Trophoblast cell (in vitro differentiated cells and primary cell): ENCODE data around the gene NDUFAF5.

Experiments used
- DNase-seq, 2 donors: peaks; one replicate each; pipeline ENCODE4 v3.0.0-alpha.2; 2016
- H2AFZ ChIP-seq: 2 replicates; pipeline ENCODE4 v1.6.1; 2013; ENCODE audit warnings: low read length, moderate library complexity, mild to moderate bottlenecking; ENCODE audit not compliant: insufficient read depth, poor library complexity
- H2AK5ac ChIP-seq: 2 replicates; pipeline ENCODE4 v1.6.1; 2013; ENCODE audit warnings: mild to moderate bottlenecking, low read length
- H2BK120ac ChIP-seq: 2 replicates; pipeline ENCODE4 v1.6.1; 2013; ENCODE audit warnings: low read length, mild to moderate bottlenecking, moderate library complexity; ENCODE audit not compliant: insufficient read depth, poor library complexity
- H2BK12ac ChIP-seq: 2 replicates; pipeline ENCODE4 v1.6.1; 2013; ENCODE audit warnings: mild to moderate bottlenecking, low read length, moderate library complexity
- H2BK5ac ChIP-seq: 2 replicates; pipeline ENCODE4 v1.6.1; 2013; ENCODE audit warnings: low read length, low read depth, moderate library complexity, mild to moderate bottlenecking; ENCODE audit not compliant: poor library complexity
- H3K14ac ChIP-seq: 2 replicates; pipeline ENCODE4 v1.6.1; 2013; ENCODE audit warnings: mild to moderate bottlenecking, low read length
- H3K18ac ChIP-seq: 2 replicates; pipeline ENCODE4 v1.6.1; 2013; ENCODE audit warnings: mild to moderate bottlenecking, low read length
- H3K23ac ChIP-seq: 2 replicates; pipeline ENCODE4 v1.6.1; 2013; ENCODE audit warnings: low read length
- H3K27ac ChIP-seq: 2 replicates; pipeline ENCODE4 v1.5.1; 2013; ENCODE audit warnings: low read depth, mild to moderate bottlenecking, inconsistent platforms, low read length, moderate library complexity
- H3K27me3 ChIP-seq: 2 replicates; pipeline ENCODE4 v1.6.1; 2013; ENCODE audit warnings: inconsistent platforms, mild to moderate bottlenecking, low read length, moderate library complexity; ENCODE audit not compliant: insufficient read depth
- H3K36me3 ChIP-seq, 2 experiments: 1 replicate in 1 of 2; 2 replicates in 1 of 2; pipeline ENCODE4 v1.6.1; 2013; ENCODE audit warnings: low read length in 2 of 2, mild to moderate bottlenecking in 2 of 2, moderate library complexity in 1 of 2; ENCODE audit not compliant: insufficient read depth in 2 of 2, control insufficient read depth in 1 of 2
- H3K4ac ChIP-seq: 2 replicates; pipeline ENCODE4 v1.6.1; 2013; ENCODE audit warnings: low read depth, mild to moderate bottlenecking, low read length, moderate library complexity
- H3K4me1 ChIP-seq, 2 experiments: 1 replicate in 1 of 2; 2 replicates in 1 of 2; pipeline ENCODE4 v1.6.1; 2013; ENCODE audit warnings: low read length in 2 of 2, mild to moderate bottlenecking in 2 of 2, moderate library complexity in 1 of 2; ENCODE audit not compliant: insufficient read depth in 2 of 2, control insufficient read depth in 1 of 2
- H3K4me2 ChIP-seq: 2 replicates; pipeline ENCODE4 v1.6.1; 2013; ENCODE audit warnings: inconsistent platforms, mild to moderate bottlenecking, low read length, moderate library complexity
- H3K4me3 ChIP-seq: 2 replicates; pipeline ENCODE4 v1.5.1; 2013; ENCODE audit warnings: mild to moderate bottlenecking, low read depth, low read length, inconsistent platforms
- H3K79me1 ChIP-seq: one replicate; pipeline ENCODE4 v1.6.1; 2013; ENCODE audit warnings: low read length
- H3K79me2 ChIP-seq: 2 replicates; pipeline ENCODE4 v1.6.1; 2013; ENCODE audit warnings: low read length, mild to moderate bottlenecking; ENCODE audit not compliant: control insufficient read depth, insufficient read depth, poor library complexity
- H3K9ac ChIP-seq: 2 replicates; pipeline ENCODE4 v1.6.1; 2013; ENCODE audit warnings: mild to moderate bottlenecking, low read length
- H3K9me3 ChIP-seq: 2 replicates; pipeline ENCODE4 v1.6.1; 2013; ENCODE audit warnings: low read depth, mild to moderate bottlenecking, control low read depth, inconsistent platforms, low read length; ENCODE audit not compliant: insufficient read depth
- H4K12ac ChIP-seq: 2 replicates; pipeline ENCODE4 v1.6.1; 2013; ENCODE audit warnings: low read depth, mild to moderate bottlenecking, low read length, moderate library complexity
- H4K8ac ChIP-seq: 2 replicates; pipeline ENCODE4 v1.6.1; 2013; ENCODE audit warnings: low read depth, mild to moderate bottlenecking, low read length, moderate library complexity
- H4K91ac ChIP-seq: one replicate; pipeline ENCODE4 v1.6.1; 2013; ENCODE audit warnings: low read depth, mild to moderate bottlenecking, low read length, moderate library complexity
- WGBS: extraction: QIAGEN DNeasy Blood & Tissue Kit; methylation state at CpG from one replicate; pipeline ENCODE4 v1.1.7; 2013; ENCODE audit warnings: missing lambda C conversion rate; ENCODE audit not compliant: insufficient read length, insufficient coverage; ENCODE audit errors: extremely low coverage; 5-methylcytosine and 5-hydroxymethylcytosine counted together

Gene NDUFAF5

DNA sequence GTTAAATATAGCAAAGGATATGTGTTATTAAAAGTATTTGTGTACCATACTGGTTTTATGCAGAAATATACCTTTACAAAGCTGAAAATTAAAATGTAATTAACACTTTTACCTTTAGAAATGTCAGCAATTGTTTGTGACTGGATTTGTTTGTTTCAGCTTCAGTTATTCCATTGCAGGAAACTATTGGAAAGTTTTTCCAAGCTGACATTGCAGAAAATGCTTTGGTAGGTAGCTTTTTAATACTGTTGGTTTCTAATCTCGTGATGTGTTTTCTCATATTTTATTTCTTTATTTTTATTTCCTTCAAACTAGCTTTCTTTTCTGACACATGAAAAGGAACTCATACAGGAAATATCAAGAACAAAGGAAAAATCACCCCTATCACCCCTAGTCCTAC is 8.2 kb downstream of the NDUFAF5 start:
- H2AK5ac ChIP-seq: no peak overlapping the region
- H4K12ac ChIP-seq: no peak overlapping the region
- no peak overlapping the region for H3K23ac ChIP-seq
- no peaks in the 10 kb centered on the region for H3K79me2 ChIP-seq
- no peak overlapping the region for H3K4ac ChIP-seq
- no peak overlapping the region for H4K8ac ChIP-seq
- no peak overlapping the region for H2BK12ac ChIP-seq
- H3K18ac ChIP-seq: no peak overlapping the region
- H3K27me3 ChIP-seq: no peaks in the 10 kb centered on the region
- H2BK120ac ChIP-seq: no peak overlapping the region
- H3K4me2 ChIP-seq: no peak overlapping the region
- no peak overlapping the region for H3K14ac ChIP-seq
- H3K9me3 ChIP-seq: no peaks in the 10 kb centered on the region
- WGBS: no CpG with 5 or more reads among the region's 1 CpG
- no peak overlapping the region for H3K9ac ChIP-seq
- H4K91ac ChIP-seq: no peak overlapping the region
- no peak overlapping the region for H3K4me3 ChIP-seq
- no peaks in the 10 kb centered on the region for H3K79me1 ChIP-seq
- H2AFZ ChIP-seq: no peak overlapping the region
- no peak for DNase-seq
- H2BK5ac ChIP-seq: no peak overlapping the region
- H3K4me1 ChIP-seq: no peaks in the 10 kb centered on the region
- no peak overlapping the region for H3K27ac ChIP-seq
- H3K36me3 ChIP-seq: peaks cover 12 to 40% of the 10 kb centered on the region in 2 experiments

DNA sequence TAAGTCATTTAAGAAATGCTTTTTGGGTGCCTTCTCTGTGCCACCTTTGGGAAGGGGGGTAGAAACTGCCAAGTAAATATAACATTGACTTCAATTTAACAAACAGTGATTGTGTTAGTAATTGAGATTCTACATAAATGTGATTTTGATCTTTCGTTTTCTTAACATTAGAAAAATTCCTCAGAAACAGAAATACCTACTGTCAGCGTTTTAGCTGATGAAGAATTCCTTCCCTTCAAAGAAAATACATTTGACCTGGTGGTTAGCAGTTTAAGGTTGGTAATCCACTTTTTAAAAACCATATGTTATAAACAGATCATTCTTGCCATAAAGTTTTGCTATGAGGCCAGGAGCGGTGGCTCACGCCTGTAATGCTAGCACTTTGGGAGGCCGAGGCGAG is 9.8 kb downstream of the NDUFAF5 start:
- Histone ChIP-seq H3K9ac (no peak overlapping the region), H4K8ac (no peak overlapping the region), H3K36me3 (peaks cover 12 to 35% of the 10 kb centered on the region in 2 experiments), H2AK5ac (no peak overlapping the region), H2BK5ac (no peak overlapping the region), H3K4me1 (no peaks in the 10 kb centered on the region), H3K79me2 (no peaks in the 10 kb centered on the region), H2AFZ (no peak overlapping the region), H3K18ac (no peak overlapping the region), H4K12ac (no peak overlapping the region), H3K79me1 (no peaks in the 10 kb centered on the region), H3K9me3 (no peaks in the 10 kb centered on the region), H3K4me3 (no peak overlapping the region), H3K4ac (no peak overlapping the region), H2BK120ac (no peak overlapping the region), H3K4me2 (no peak overlapping the region), H3K27me3 (no peaks in the 10 kb centered on the region), H2BK12ac (no peak overlapping the region), H3K23ac (no peak overlapping the region), H3K14ac (no peak overlapping the region), H3K27ac (no peak overlapping the region), H4K91ac (no peak overlapping the region)
- WGBS: no CpG with 5 or more reads among the region's 6 CpGs
- DNase-seq: no peak

DNA sequence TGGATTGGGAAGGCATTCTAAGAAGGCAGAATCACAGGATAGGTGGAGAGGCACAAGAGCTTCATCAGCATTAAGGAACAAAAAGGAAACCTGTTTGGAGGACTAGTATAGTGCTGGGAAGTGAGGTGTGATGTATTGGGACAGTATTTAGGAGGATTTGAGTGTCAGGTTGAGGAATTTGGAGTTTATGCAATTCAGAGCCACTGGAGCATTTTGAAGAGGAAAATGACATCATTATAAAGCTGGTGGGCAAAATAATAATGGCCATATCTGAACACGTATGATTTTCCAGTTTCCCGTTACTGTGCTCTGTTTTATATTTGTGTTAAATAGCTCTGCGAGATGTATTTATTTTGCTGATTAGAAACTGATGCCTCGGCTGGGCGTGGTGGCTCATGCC is 14.2 kb downstream of the NDUFAF5 start:
- H3K14ac ChIP-seq: no peak overlapping the region
- no peak overlapping the region for H3K4ac ChIP-seq
- H3K18ac ChIP-seq: no peak overlapping the region
- DNase-seq: no peak
- no peak overlapping the region for H3K4me2 ChIP-seq
- H2BK120ac ChIP-seq: no peak overlapping the region
- no peak overlapping the region for H2BK5ac ChIP-seq
- no peaks in the 10 kb centered on the region for H3K79me1 ChIP-seq
- no peak overlapping the region for H2BK12ac ChIP-seq
- WGBS: no CpG with 5 or more reads among the region's 5 CpGs
- H3K23ac ChIP-seq: no peak overlapping the region
- H4K91ac ChIP-seq: no peak overlapping the region
- H3K27me3 ChIP-seq: no peaks in the 10 kb centered on the region
- no peak overlapping the region for H4K8ac ChIP-seq
- H3K36me3 ChIP-seq: peaks cover 17 to 33% of the 10 kb centered on the region in 2 experiments
- H2AK5ac ChIP-seq: no peak overlapping the region
- H3K9me3 ChIP-seq: no peaks in the 10 kb centered on the region
- no peak overlapping the region for H3K9ac ChIP-seq
- H3K4me3 ChIP-seq: no peak overlapping the region
- H2AFZ ChIP-seq: no peak overlapping the region
- no peaks in the 10 kb centered on the region for H3K79me2 ChIP-seq
- no peak overlapping the region for H3K27ac ChIP-seq
- peaks cover 0 to 3% of the 10 kb centered on the region in 2 experiments for H3K4me1 ChIP-seq
- H4K12ac ChIP-seq: no peak overlapping the region

DNA sequence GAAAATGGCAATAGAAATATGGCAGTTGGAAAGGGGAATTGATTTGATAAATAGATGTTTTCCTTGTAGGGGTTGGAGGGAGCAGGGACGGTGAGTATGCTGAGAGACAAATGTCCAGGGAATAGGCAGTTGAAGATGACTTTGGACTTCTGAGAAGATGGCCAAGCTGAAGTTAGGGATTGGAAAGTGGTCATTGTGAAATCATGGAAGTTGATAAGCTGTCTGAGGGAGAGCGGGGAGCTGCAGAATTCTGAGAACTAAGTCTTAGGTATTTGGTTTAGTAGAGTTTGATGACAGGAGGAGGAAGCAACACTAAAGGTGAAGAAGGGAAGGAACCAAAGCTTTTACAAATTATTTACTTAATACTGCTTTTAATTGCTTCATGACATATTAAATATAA is 15.1 kb downstream of the NDUFAF5 start:
- no peak overlapping the region for H3K4me3 ChIP-seq
- H4K91ac ChIP-seq: no peak overlapping the region
- no peaks in the 10 kb centered on the region for H3K27me3 ChIP-seq
- WGBS: 100% methylated on average over 1 of the region's 2 CpGs
- H2BK12ac ChIP-seq: no peak overlapping the region
- peaks cover 12 to 28% of the 10 kb centered on the region in 2 experiments for H3K36me3 ChIP-seq
- no peak overlapping the region for H3K18ac ChIP-seq
- H3K23ac ChIP-seq: no peak overlapping the region
- H2AK5ac ChIP-seq: no peak overlapping the region
- no peak overlapping the region for H3K14ac ChIP-seq
- H3K79me2 ChIP-seq: no peaks in the 10 kb centered on the region
- no peak overlapping the region for H3K4ac ChIP-seq
- no peak overlapping the region for H2BK5ac ChIP-seq
- H3K9me3 ChIP-seq: no peaks in the 10 kb centered on the region
- no peak overlapping the region for H2BK120ac ChIP-seq
- H3K79me1 ChIP-seq: no peaks in the 10 kb centered on the region
- H4K8ac ChIP-seq: no peak overlapping the region
- no peak overlapping the region for H2AFZ ChIP-seq
- peaks cover 0 to 3% of the 10 kb centered on the region in 2 experiments for H3K4me1 ChIP-seq
- H4K12ac ChIP-seq: no peak overlapping the region
- H3K27ac ChIP-seq: no peak overlapping the region
- H3K9ac ChIP-seq: no peak overlapping the region
- H3K4me2 ChIP-seq: no peak overlapping the region
- no peak for DNase-seq
